Measurements from ENCODE around the gene INPP5A. TPM values are rescaled to one million over a fixed set of nuclear protein-coding genes. Genes with fewer than 3 reads are reported as not detected.
"Not testable (repeated sequence)": the region's sequence is repeated elsewhere in the genome, so short reads cannot be mapped to it uniquely, and the experiment has no call there.

Gene INPP5A
- total RNA-seq, 2 experiments from 2014 or later, result 4.8 to 4.9 TPM

DNA sequence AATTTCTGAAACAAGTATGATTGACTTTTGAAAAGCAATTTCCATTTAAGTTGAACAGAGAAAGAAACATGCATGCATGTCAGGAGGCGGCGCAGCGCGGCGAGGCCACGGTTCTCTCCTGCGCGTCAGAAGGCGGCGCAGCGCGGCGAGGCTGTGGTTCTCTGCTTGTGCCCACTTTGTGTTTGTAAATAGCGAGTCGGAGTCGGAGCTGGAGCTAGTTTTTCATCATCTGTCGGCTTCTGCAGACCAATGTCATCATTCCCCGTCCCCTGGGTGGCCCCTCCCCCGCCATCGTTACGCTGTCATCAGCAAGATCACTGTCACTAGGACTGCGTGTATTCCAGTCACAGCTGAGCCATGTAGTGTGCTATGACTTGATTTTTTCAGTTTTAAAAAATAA, 49.2 kb downstream of the INPP5A start:
- CTCF ChIA-PET, result no interaction called here
- POLR2A ChIA-PET, result no interaction called here

DNA sequence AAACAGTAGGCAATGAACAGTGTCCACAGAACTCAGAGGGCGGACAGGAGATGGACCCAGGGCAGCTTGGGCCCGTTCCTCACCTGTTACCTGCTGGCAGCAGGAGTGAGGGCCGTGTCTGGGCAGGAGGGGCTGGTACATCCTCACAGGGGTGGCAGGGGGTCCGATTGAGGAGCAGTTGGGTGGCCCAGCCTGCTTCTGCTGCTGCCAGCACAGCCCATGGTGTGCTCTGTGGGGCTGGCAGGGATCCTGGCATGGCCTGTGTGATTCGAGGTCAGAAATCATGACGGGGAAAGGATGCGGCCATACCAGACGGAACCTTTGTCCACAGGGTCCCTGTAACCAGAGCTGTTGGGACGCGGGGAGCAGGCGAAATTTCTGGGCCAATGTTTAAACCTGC, 49.6 kb downstream of the INPP5A start:
- ChIA-PET POLR2A (interaction anchor here (0.9 kb wide), 1 partner anchor 48 kb away, joined by 4 read pairs; no protein-coding TSS in a partner anchor), CTCF (interaction anchor here (1.2 kb wide), 1 partner anchor 15 kb away, joined by 3 read pairs; no protein-coding TSS in a partner anchor)

DNA sequence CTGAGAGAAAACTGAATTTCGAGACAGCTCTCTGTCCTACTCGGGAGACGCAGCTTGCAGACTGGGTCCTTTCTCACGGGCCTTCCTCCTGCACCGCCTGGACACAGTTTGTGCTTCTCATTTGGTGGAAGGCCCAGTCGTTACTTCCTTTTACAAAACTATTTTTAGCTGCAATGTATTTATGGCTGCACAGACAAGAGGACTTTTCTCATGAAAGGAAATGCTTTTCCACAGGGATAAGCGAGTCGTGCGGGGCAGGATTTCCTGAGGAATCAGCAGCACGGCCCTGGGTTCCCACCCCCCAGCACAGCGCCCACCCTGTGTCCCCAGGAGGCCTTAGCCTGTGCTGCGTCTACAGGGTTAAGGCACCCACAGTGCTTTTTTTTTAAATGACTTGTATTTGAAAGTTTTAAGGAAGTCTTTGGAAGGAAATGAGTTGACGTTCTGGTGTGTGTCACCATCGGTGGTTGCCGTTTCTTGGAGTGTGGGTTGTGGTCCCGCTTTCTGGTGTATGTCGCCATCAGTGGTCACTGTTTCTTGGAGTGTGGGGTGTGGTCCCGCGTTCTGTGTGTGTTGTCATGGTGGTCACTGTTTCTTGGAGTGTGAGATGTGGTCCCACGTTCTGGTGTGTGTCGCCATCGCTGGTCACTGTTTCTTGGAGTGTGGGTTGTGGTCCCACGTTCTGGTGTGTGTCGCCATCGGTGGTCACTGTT, 50.9 kb downstream of the INPP5A start:
- POLR2A ChIA-PET, result no interaction called here
- CTCF ChIA-PET, result interaction anchor here (1.2 kb wide), 1 partner anchor 17 kb away, joined by 3 read pairs; no protein-coding TSS in a partner anchor

DNA sequence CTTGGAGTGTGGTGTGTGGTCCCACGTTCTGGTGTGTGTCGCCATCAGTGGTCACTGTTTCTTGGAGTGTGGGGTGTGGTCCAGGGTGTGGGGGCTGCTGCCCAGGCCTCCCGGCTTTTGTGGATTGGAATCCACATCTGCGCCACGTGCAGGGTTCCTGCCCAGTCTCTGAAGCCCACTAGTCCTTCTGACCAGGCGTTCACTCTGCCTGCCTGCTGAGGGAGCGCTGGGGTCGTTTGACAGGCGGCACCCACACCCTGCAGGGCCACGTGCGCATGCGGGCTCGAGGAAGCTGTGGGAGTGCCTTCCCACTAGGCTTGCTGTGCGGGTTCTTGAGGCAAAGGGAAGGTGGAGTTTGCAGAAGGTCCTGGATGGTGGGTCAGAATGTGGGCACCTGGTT, 51.4 kb downstream of the INPP5A start:
- ChIA-PET CTCF (no interaction called here), POLR2A (no interaction called here)

DNA sequence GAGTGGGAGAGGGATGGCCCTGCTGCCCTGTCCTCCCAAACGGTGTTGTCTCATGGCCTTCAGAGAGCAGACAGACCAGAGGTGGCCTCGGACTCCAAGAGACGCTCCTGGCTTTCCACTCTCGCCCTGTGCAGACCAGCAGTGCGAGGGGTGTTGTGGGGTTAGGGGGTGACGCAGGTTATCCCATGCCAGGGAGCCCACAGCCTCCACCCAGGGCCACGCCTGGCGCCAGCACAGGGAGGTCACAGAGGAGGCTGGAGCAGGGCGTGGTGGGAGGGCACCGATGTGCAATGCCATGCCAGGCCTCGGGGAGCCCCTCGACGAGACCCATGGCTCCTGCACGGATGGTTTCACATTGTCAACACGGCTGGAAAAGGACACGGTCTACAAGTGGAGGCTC, 52.1 kb downstream of the INPP5A start:
- ChIA-PET CTCF (no interaction called here), POLR2A (no interaction called here)

DNA sequence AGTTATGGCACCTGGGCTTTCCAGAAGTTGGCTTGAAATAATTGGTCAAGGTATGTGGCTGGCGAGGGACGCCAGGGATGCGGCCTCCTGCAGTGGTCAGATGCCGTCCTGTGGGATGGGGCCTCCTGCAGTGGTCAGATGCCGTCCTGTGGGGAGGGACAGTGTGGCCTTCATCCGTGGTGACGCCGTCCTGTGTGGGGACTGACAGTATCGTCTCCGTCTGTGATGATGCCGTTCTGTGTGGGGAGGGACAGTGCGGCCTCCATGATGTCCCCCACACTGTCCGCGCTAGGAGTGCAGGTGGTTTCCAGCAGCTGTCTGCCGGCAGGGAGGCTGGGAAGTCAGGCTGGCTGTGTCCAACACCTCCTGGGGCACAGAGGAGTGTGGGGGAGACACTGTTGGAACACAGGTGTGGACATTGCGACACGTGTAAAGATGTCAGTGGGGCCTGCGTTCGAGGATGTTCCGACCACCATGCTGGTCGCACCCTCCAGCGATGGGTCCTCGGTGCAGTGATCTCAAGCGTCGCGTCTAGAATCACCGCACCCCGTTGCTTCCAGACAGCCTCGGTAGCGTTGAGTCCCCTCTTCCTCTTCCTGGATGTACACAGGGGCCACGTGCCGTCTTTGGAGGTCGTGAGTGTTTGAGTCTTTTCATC, 52.6 kb downstream of the INPP5A start:
- ChIA-PET CTCF (no interaction called here), POLR2A (no interaction called here)

DNA sequence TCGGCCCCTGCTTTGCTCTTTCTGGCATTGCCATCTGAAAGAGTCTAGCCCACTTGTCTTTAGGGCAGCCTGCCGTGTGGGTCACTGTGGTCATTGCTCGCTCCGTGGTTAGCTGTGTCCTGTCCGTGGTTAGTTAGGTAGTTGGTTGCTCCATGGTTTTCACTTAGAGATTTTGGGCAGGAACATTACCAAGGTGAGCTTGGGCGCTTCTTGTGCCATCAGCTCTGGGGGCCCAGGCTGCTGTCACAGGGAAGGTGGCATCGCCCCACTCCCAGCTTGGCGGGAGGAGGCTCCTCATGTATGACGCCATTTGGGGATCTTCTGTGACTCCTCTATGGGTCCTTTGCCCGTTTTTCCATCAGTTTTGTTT, 53.1 kb downstream of the INPP5A start:
- CTCF ChIA-PET, result no interaction called here
- POLR2A ChIA-PET, result no interaction called here

DNA sequence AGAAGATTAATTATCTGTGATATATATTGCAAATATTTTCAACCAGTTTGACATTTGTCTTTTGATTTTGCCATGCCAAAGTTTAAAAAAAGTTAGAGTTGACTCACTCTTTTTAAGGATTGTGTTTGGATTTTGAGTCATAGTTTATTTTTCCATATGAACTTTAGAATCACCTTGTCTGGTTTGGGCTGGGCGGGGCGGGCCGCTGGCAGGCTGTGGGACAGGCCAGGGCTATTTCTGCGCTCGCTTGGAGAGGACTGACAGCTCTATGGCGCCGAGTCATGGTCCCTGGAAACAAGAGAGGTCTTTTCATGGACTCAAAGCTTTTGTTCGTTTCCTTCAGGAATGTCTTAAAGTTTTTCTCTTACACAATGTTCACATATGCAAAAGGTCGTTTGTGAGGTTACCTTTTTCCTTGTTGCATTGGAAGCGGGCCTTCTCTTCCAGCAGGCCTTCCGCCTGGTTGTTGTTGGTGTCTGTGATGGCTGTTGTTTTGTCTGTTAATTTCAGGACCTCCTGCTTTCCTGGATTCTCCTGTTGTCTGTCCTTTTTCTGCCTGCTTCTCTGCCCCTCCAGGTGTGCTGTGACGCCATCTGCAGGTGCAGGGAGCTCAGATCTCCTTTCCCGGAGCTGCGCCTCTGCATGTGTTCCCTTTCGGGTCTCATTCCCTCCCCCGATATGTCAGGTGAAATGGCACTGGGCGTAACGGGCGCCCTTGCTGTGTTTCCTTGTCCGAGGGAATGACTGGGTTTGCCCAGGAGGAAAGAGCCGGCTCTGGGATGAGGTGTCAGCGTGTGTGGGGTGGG, 53.8 kb downstream of the INPP5A start:
- CTCF ChIA-PET, result no interaction called here
- POLR2A ChIA-PET, result no interaction called here

DNA sequence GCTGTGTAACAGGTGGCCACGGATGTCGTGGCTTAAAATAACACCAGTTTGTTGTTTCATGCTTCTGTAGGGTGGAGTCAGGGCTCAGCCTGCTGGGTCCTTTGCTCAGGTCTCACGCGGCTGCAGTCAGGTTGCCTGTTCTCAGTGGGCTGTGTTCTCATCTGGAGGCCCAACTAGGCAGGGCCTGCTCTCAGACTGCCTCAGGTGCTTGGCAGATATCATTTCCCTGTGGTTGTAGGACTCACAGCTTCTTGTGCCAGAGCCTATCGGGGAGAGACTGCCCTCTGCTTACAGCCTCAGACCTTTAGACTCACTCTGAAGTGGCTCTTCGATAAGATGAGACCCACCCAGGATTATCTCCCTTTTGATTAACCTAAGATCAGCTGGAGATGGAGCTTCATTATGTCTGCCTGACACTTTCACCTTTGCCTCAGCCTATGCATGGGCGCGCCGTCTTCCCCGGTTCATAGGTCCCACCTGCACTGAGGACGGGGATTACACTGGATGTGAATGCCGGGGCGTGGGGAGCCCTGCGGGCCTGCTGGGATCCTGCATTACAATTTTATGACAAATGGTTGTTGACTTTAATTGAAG, 55.3 kb downstream of the INPP5A start:
- ChIA-PET POLR2A (no interaction called here), CTCF (no interaction called here)

DNA sequence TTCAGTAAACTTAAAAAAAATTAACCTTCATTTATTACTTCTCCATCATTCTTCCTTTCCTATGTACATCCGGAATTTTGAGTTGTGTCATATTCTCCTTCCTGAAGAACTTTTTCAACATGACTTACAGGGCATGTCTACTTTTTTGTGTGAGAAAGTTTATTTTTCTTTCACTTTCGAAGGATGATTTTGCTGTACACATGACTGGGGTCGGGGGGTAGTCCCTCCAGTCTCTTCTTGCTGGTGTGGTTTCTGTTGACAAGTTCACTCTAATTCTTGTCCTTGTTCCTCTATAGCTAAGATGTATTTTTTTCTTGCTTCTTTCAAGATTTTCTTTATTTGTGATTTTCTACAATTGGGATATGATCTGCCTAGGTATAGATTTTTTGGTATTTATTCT, 55.8 kb downstream of the INPP5A start:
- POLR2A ChIA-PET, result no interaction called here
- CTCF ChIA-PET, result no interaction called here

DNA sequence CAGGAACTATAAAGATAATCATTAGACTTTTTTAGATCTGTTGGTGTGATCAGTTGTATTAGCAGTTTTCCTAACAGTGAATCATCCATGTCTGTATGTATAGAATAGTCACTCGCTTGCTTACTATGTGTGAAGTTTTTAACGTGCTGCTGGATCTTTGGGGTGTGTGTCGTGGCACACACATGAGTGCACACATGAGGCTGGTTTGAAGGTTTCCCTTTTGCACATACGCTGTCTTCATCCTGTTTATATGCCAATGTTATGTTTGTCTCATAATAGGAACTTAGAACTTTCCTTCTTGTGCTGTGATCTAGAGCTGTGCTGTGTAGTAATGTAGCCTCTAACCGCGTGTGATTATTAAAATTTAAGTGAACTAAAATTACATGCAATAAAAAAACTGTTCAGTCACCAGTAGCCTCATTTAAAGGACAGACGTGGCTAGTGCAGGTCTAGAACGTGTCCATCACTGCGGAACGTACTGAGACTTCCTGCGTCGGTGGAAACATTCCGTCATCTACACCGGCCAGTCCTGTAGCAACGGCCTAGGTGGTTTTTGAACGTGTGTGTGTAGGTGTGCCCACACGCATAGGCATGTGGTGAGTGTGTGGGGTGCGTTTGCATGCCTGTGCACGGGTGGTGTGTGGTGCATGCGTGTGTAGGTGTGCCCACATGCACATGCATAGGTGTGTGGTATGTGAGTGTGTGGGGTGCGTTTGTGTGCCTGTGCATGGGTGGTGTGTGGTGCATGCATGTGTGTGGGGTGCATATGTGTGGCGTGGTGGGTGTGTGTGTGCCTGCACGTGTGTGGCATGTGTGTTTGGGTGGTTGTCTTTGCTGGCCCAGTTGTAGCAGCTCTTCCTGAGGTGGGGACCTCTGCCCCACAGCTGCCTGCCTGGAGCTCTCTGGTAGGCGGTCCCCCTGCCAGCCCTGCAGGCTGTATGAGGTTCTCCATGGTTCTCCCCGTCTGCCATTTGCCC, 56.6 kb downstream of the INPP5A start:
- CTCF ChIA-PET, result no interaction called here
- POLR2A ChIA-PET, result no interaction called here

DNA sequence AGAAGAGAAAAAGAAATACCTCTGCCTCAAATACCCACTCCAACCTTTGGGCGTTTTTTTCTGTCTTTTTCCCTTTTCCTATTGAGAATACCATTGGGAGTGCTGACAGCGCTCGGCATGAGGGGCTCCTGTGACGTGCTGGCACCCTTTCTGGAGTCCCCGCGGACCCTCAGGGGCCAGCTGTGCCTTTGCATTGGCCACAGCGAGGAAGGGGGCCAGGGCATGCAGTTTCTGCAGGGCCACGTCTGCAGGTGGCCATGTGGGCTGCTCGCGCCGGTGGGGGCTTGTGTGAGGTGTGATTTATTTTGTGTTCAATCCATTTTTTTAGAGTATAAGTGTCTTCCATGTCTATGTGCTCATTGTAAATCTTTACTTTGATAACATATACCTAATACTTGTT, 57.4 kb downstream of the INPP5A start:
- ChIA-PET CTCF (no interaction called here), POLR2A (no interaction called here)

DNA sequence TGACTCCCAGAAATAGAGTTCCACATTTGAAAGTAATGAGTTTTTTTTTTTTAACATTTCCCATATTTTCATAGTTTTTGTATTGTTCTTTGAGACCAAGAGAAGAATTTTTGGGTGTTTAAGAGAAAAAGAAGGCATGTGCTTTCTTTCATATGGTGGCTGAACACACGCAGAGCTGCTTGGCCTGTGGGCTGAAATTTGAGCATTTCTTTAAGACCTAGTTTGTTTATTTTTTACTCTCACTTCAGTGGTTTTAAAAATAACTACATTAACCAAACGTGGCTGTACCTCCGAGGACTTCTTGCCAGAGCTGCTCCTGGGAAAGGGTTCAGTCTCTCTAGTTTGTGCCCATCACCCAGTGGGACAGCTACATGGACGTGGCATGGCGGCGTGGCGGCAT, 58.3 kb downstream of the INPP5A start:
- CTCF ChIA-PET, result interaction anchor here (0.6 kb wide), 1 partner anchor 52 kb away, joined by 3 read pairs; no protein-coding TSS in a partner anchor
- POLR2A ChIA-PET, result no interaction called here

DNA sequence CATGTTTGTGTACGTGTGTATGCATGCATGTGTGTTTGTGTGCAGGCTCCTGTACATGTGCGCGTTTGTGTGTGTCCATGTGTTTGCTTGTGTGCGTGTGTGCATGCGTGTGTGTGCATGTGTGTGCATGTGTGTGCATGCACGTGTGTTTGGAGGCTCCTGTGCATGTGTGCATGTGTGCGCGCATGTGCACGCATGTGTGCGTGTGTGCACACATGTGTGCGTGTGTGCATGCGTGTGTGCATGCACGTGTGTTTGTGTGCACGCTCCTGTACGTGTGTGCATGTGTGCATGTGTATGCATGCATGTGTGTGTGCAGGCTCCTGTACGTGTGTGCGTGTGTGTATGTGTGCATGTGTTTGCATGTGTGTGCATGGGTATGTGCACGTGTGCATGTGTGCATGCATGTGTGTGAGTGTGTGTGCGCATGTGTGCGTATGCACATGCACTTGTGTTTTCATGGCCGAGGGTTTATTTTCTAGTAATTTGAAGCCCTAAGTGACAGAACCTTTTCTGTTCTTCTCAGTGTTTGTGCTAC, 59.2 kb downstream of the INPP5A start:
- ChIA-PET POLR2A (no interaction called here), CTCF (interaction anchor here (0.6 kb wide), 1 partner anchor 53 kb away, joined by 3 read pairs; no protein-coding TSS in a partner anchor)

DNA sequence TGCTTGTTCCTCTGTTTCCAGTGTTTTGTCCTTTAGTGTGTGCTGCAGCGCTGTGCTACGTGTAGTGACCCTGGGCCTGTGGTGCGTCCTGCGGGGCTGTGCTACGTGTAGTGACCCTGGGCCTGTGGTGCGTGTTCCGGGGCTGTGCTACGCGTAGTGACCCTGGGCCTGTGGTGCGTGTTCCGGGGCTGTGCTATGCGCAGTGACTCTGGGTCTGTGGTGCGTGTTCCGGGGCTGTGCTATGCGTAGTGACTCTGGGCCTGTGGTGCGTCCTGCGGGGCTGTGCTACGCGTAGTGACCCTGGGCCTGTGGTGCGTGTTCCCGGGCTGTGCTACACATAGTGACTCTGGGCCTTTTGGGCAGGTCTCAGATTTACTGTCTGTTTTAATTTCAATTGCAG, 60.1 kb downstream of the INPP5A start:
- ChIA-PET POLR2A (no interaction called here), CTCF (no interaction called here)

DNA sequence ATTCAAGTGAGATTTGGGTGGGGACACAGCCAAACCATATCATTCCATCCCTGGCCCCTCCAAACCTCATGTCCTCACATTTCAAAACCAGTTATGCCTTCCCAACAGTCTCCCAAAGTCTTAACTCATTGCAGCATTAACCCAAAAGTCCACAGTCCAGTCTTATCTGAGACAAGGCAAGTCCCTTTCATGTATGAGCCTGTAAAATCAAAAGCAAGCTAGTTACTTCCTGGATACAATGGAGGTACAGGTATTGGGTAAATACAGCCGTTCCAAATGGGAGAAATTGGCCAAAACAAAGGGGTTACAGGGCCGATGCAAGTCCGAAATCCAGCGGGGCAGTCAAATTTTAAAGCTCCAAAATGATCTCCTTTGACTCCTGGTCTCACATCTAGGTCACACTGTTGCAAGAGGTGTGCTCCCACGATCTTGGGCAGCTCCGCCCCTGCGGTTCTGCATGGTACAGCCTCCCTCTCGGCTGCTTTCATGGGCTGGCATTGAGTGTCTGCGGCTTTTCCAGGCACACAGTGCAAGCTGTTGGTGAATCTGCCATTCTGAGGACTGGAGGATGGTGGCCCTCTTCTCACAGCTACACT, 61.5 kb downstream of the INPP5A start:
- POLR2A ChIA-PET, CTCF ChIA-PET: not testable (repeated sequence)

DNA sequence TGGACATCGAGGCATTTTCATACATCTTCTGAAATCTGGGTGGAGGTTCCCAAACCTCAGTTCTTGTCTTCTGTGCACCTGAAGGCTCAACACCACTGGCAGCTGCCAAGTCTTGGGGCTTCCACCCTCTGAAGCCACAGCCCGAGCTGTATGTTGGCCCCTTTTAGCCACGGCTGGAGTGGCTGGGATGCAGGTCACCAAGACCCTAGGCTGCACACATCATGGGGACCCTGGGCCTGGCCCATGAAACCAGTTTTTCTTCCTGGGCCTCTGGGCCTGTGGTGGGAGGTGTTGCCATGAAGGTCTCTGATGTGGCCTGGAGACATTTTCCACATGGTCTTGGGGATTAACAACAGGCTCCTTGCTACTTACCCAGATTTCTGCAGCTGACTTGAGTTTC, 62.1 kb downstream of the INPP5A start:
- CTCF ChIA-PET, result no interaction called here
- POLR2A ChIA-PET, result no interaction called here

DNA sequence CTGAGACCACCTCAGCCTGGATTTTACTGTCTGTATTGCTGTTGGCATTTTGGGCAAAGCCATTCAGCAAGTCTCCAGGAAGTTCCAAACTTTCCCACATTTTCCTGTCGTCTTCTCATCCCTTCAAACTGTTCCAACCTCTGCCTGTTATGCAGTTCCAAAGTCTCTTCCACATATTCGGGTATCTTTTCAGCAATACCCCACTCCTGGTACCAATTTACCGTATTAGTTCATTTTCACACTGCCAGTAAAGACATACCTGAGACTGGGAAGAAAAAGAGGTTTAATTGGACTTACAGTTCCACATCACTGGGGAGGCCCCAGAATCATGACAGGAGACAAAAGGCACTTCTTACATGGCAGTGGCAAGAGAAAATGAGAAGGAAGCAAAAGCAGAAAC, 62.8 kb downstream of the INPP5A start:
- ChIA-PET CTCF (no interaction called here), POLR2A (no interaction called here)

DNA sequence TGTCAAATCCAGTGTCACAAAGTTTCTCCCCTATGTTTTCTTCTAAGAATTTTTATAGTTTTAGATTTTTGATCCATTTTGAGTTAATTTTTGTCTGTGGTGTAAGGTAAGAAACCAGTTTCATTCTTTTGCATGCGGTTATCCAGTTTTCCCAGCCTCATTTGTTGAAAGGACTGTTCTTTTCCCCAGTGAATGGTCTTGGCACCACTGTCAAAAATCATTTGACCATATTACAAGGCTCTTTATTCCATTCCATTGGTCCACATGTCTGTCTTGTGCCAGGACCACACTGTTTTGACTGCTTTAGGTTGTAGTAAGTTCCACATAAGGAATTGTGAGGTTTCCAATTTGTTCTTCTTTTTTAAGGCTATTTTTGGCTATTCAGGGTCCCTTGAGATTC, 64.0 kb downstream of the INPP5A start:
- ChIA-PET POLR2A (no interaction called here), CTCF (no interaction called here)

Data from activated CD8-positive, alpha-beta memory T cell treated with anti-CD3 and anti-CD28 coated beads for 36 hours (primary cell).